Measurements from ENCODE around the gene LRIF1. TPM values are rescaled to one million over a fixed set of nuclear protein-coding genes. Genes with fewer than 3 reads are reported as not detected.

The LRIF1 gene
- total RNA-seq, 1 donor from 2014 or later = 12.1 TPM

DNA sequence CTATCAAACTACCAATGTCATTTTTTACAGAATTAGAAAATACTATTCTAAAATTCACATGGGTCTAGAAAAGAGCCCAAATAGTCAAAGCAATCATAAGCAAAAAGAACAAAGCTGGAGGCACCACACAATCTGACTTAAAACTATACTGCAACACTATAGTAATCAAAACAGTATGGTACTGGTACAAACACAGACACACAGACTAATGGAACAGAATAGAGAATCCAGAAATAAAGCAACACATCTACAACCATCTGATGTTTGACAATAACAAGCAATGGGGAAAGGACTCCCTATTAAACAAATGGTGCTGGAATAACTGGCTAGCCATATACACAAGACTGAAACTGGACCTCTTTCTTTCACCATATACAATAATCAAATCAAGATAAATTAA is 50.9 kb downstream of the LRIF1 start:
- H3K4me3 ChIP-seq (ENCODE audit: low read depth, low read length) = no peak overlapping the region
- DNase-seq (ENCODE audit: low read depth) = no peak
- no peak for TF ChIP-seq CTCF (conservative IDR thresholded peaks at IDR 0.05; ENCODE audit: low read depth, low read length)

DNA sequence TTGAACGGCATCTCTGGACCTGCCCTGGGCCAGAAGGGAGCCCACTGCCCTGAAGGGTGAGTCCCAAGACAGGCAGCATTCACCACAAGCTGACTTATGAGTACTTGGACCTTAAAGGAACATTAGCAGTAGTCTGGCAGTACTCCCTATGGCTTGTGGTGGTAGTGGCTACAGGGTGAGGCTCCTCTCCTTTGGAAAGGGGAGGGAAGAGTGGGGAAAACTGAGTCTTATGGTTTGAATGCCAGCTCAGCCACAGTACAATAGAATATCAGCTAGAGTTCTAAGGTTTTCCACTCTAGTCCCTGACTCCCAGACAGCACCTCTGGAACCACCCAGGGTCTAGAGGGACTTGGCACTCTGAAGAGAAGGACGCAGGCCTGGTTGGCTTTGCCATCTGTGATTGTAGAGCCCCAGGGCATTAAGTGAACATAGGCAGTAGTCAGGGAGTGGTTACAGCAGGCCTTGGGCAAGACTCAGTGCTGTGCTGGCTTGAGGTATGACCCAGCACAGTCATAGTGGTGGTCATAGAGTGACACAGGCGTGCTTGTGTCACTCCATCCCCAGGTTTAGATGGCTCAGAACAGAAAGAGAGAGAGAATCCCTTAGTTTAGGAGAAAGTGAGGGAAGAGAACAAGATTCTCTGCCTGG is 59.7 kb downstream of the LRIF1 start:
- no peak for TF ChIP-seq CTCF (conservative IDR thresholded peaks at IDR 0.05; ENCODE audit: low read depth, low read length)
- no peak overlapping the region for H3K4me3 ChIP-seq (ENCODE audit: low read depth, low read length)
- DNase-seq (ENCODE audit: low read depth) = no peak

- DNase-seq (ENCODE audit: low read depth) = no peak
- H3K4me3 ChIP-seq (ENCODE audit: low read depth, low read length) = no peak overlapping the region
- no peak for TF ChIP-seq CTCF (conservative IDR thresholded peaks at IDR 0.05; ENCODE audit: low read depth, low read length)
Measured at GRCh38 chr1:110902820-110903463, 60.8 kb downstream of the LRIF1 start.

DNA sequence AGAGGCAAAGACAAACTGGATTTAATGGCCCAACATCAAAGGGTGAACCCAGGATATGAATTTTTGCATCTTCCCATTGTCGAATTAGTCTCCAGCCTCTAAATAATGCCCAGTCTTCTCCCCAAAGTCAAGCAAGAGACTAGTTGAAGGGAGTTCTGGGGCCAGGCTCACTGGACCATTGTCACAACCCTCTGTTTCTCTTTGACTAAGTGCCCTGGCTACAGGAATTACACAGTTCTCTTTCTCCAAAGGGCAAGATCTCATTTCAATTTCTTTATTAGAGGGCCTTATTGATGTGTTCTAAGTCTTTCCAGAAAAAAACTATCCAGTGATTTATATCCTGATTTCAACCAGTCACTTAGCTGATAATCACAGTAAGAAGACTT is 64.3 kb downstream of the LRIF1 start:
- no peak for DNase-seq (ENCODE audit: low read depth)
- no peak for TF ChIP-seq CTCF (conservative IDR thresholded peaks at IDR 0.05; ENCODE audit: low read depth, low read length)
- H3K4me3 ChIP-seq (ENCODE audit: low read depth, low read length) = no peak overlapping the region

DNA sequence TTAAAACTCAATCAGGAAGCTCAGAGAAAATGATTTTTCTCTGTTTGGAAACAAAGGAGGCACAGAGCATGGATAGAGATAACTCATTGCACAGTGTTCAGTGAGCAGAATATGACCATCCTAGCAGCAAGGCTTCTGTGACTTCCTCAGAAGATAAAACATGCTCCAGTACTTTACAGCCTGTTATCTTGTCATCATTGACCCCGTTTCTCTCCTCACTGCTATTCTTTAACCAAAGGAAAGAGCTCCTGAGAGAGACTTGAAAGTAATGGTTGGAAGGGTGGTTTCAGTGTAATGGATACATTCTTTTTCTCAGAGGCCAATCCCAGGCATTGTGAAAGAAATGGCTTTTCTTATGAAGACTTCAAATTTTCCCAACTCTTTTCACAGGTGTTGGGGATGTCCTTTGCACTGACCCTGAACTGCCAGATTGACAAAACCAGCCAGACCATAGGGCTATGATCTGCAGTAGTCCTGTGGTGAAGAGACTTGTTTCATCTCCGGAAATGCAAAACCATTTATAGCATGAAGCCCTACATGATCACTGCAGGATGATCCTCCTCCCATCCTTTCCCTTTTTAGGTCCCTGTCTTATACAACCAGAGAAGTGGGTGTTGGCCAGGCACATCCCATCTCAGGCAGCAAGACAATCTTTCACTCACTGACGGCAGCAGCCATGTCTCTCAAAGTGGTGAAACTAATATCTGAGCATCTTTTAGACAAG is 64.8 kb downstream of the LRIF1 start:
- DNase-seq (ENCODE audit: low read depth) = no peak
- H3K4me3 ChIP-seq (ENCODE audit: low read depth, low read length) = no peak overlapping the region
- TF ChIP-seq CTCF (conservative IDR thresholded peaks at IDR 0.05; ENCODE audit: low read depth, low read length) = no peak

DNA sequence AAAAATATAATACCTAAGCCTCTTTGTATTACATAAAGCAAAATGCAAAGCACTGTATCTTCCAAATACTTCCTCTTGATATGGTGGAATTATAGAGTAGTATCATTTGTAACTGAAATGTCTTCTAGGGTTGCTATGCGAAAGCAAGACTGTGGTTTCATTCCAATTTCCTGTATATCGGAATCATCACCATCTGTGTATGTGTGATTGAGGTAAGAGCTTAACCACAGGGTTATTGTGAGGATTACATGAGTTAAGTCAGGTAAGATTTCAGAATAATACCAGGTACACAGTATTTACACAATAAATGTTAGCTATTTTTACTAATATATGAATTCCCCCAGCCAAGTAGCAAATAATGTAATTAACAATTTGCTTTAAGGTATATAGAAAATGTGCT is 66.0 kb downstream of the LRIF1 start:
- DNase-seq (ENCODE audit: low read depth) = no peak
- no peak overlapping the region for H3K4me3 ChIP-seq (ENCODE audit: low read depth, low read length)
- no peak for TF ChIP-seq CTCF (conservative IDR thresholded peaks at IDR 0.05; ENCODE audit: low read depth, low read length)

Other genes starting within 250 kb of the LRIF1 start
- gene CD53, start 90.8 kb downstream of the LRIF1 start, total RNA-seq = not detected in 2 replicates
- gene DRAM2, start 176.2 kb upstream of the LRIF1 start, total RNA-seq = 46.4 and 53.2 TPM in 2 replicates
- 15.0 and 27.2 TPM in 2 replicates for gene CEPT1, start 176.3 kb upstream of the LRIF1 start, total RNA-seq
- 8.1 and 14.8 TPM in 2 replicates for gene DENND2D, start 236.7 kb upstream of the LRIF1 start, total RNA-seq

All from epithelial cell of proximal tubule (primary cell).